Measurements from ENCODE around the gene ACVR1C. TPM values are rescaled to one million over a fixed set of nuclear protein-coding genes. Genes with fewer than 3 reads are reported as not detected.
"Not testable (repeated sequence)": the region's sequence is repeated elsewhere in the genome, so short reads cannot be mapped to it uniquely, and the experiment has no call there.

Gene ACVR1C
- total RNA-seq, 2 donors from 2014 or later, result 0.41 TPM; not detected in 1

- ATAC-seq (ENCODE audit: insufficient number of reproducible peaks, low FRiP score, low read depth) (no peak), DNase-seq (ENCODE audit: low spot score) (no peak)
- Histone ChIP-seq H3K9me3 (no peaks in the 10 kb centered on the region), H3K27me3 (replicated peaks; ENCODE audit: insufficient read depth) (no peaks in the 10 kb centered on the region), H3K4me3 (no peak overlapping the region), H3K27ac (no peak overlapping the region), H3K4me1 (ENCODE audit: control insufficient read depth in 1 of 2, low read depth in 2 of 2) (no peaks in the 10 kb centered on the region), H3K36me3 (no peaks in the 10 kb centered on the region)
- no peak for TF ChIP-seq CTCF (IDR thresholded peaks at IDR 0.05)
Observed at GRCh38 chr2:157592374-157592773, 36.3 kb downstream of the ACVR1C start.

GRCh38 chr2:157587576-157587975 is 41.1 kb downstream of the ACVR1C start:
- H3K4me1 ChIP-seq (ENCODE audit: control insufficient read depth in 1 of 2, low read depth in 2 of 2), result no peaks in the 10 kb centered on the region
- no peak for TF ChIP-seq CTCF (IDR thresholded peaks at IDR 0.05)
- DNase-seq (ENCODE audit: low spot score), result no peak
- no peak for ATAC-seq (ENCODE audit: insufficient number of reproducible peaks, low FRiP score, low read depth)
- H3K27me3 ChIP-seq (replicated peaks; ENCODE audit: insufficient read depth), result no peaks in the 10 kb centered on the region
- no peaks in the 10 kb centered on the region for H3K36me3 ChIP-seq
- H3K4me3 ChIP-seq, result no peak overlapping the region
- H3K9me3 ChIP-seq, result no peaks in the 10 kb centered on the region
- H3K27ac ChIP-seq, result no peak overlapping the region

GRCh38 chr2:157574165-157574564 is 54.5 kb downstream of the ACVR1C start:
- TF ChIP-seq CTCF (IDR thresholded peaks at IDR 0.05), result no peak
- DNase-seq (ENCODE audit: low spot score), result no peak
- no peak overlapping the region for H3K27ac ChIP-seq
- ATAC-seq (ENCODE audit: insufficient number of reproducible peaks, low FRiP score, low read depth), result no peak
- H3K9me3 ChIP-seq, result no peaks in the 10 kb centered on the region
- H3K36me3 ChIP-seq, result no peaks in the 10 kb centered on the region
- no peaks in the 10 kb centered on the region for H3K27me3 ChIP-seq (replicated peaks; ENCODE audit: insufficient read depth)
- no peaks in the 10 kb centered on the region for H3K4me1 ChIP-seq (ENCODE audit: control insufficient read depth in 1 of 2, low read depth in 2 of 2)
- H3K4me3 ChIP-seq, result no peak overlapping the region

GRCh38 chr2:157572725-157573124 is 55.9 kb downstream of the ACVR1C start:
- Histone ChIP-seq H3K27me3 (replicated peaks; ENCODE audit: insufficient read depth) (no peaks in the 10 kb centered on the region), H3K4me3 (no peak overlapping the region), H3K36me3 (no peaks in the 10 kb centered on the region), H3K9me3 (no peaks in the 10 kb centered on the region), H3K27ac (no peak overlapping the region), H3K4me1 (ENCODE audit: control insufficient read depth in 1 of 2, low read depth in 2 of 2) (no peaks in the 10 kb centered on the region)
- TF ChIP-seq CTCF (IDR thresholded peaks at IDR 0.05), result no peak
- DNase-seq (ENCODE audit: low spot score) (no peak), ATAC-seq (ENCODE audit: insufficient number of reproducible peaks, low FRiP score, low read depth) (no peak)

- not testable (repeated sequence) for H3K4me3 ChIP-seq; H3K4me1 ChIP-seq (ENCODE audit: control insufficient read depth in 1 of 2, low read depth in 2 of 2); H3K27me3 ChIP-seq (replicated peaks; ENCODE audit: insufficient read depth); H3K9me3 ChIP-seq; H3K27ac ChIP-seq; H3K36me3 ChIP-seq; ATAC-seq (ENCODE audit: insufficient number of reproducible peaks, low FRiP score, low read depth); DNase-seq (ENCODE audit: low spot score)
Observed at GRCh38 chr2:157566623-157567022, 62.0 kb downstream of the ACVR1C start.

GRCh38 chr2:157566113-157566512 is 62.6 kb downstream of the ACVR1C start:
- H3K36me3 ChIP-seq; H3K4me3 ChIP-seq; DNase-seq (ENCODE audit: low spot score); H3K4me1 ChIP-seq (ENCODE audit: control insufficient read depth in 1 of 2, low read depth in 2 of 2); H3K9me3 ChIP-seq; ATAC-seq (ENCODE audit: insufficient number of reproducible peaks, low FRiP score, low read depth); H3K27me3 ChIP-seq (replicated peaks; ENCODE audit: insufficient read depth); H3K27ac ChIP-seq: not testable (repeated sequence)

All from thoracic aorta (tissue), 2 donors.